CD14-positive monocyte (primary cell): ENCODE results near the gene CCNC. TPM values are rescaled to one million over a fixed set of nuclear protein-coding genes. Genes with fewer than 3 reads are reported as not detected.
A peak's percentile ranks its signal among the peaks of the same experiment; 100 is the strongest.

Source experiments
- DNase-seq, 3 donors: peaks; one replicate each; pipeline ENCODE4 v3.0.0-alpha.2; 2011 to 2022
- H2AFZ ChIP-seq: 2 replicates; pipeline ENCODE4 v1.6.0; 2012; ENCODE audit warnings: mild to moderate bottlenecking, low read depth, low read length, inconsistent platforms; ENCODE audit not compliant: insufficient read depth, poor library complexity, severe bottlenecking
- H3K27ac ChIP-seq, 2 donors: 1 replicate in 1 of 2; 2 replicates in 1 of 2; pipeline ENCODE4 v1.5.1; 2012 to 2013; ENCODE audit warnings: low read length in 2 of 2, control low read depth in 1 of 2, inconsistent platforms in 1 of 2, low read depth in 1 of 2, mild to moderate bottlenecking in 1 of 2
- H3K27me3 ChIP-seq, 2 donors: one replicate each; pipeline versions ENCODE4 v1.6.0 to v1.6.1; 2011 to 2013; ENCODE audit warnings: low read length in 2 of 2; ENCODE audit not compliant: control insufficient read depth in 2 of 2, insufficient read depth in 2 of 2
- H3K36me3 ChIP-seq, 2 donors: replicated peaks in 1 of 2; 1 replicate in 1 of 2; 2 replicates in 1 of 2; pipeline versions ENCODE4 v1.5.1 to v1.6.1; 2012 to 2013; ENCODE audit warnings: low read length in 2 of 2, control low read depth in 1 of 2, inconsistent platforms in 1 of 2, mild to moderate bottlenecking in 1 of 2; ENCODE audit not compliant: insufficient read depth in 2 of 2, control insufficient read depth in 1 of 2
- H3K4me1 ChIP-seq, 2 donors: 1 replicate in 1 of 2; 2 replicates in 1 of 2; pipeline versions ENCODE4 v1.5.1 to v1.6.1; 2012 to 2013; ENCODE audit warnings: low read length in 2 of 2, control low read depth in 1 of 2, inconsistent platforms in 1 of 2, mild to moderate bottlenecking in 1 of 2, moderate library complexity in 1 of 2; ENCODE audit not compliant: insufficient read depth in 2 of 2, control insufficient read depth in 1 of 2
- H3K4me2 ChIP-seq: replicated peaks from 2 replicates; pipeline ENCODE3; 2012; ENCODE audit warnings: low read length, moderate library complexity, mild to moderate bottlenecking; ENCODE audit not compliant: poor library complexity, severe bottlenecking; ENCODE audit errors: extremely low read depth
- H3K4me3 ChIP-seq, 3 experiments: fragments of 200-600 bp in 1 of 3; sonication (generic) in 1 of 3; replicated peaks in 1 of 3; 1 replicate in 2 of 3; 2 replicates in 1 of 3; pipeline ENCODE4 v1.5.1; 2011 to 2013; ENCODE audit warnings: low read length in 3 of 3, mild to moderate bottlenecking in 3 of 3, control low read depth in 2 of 3, low read depth in 2 of 3, inconsistent platforms in 1 of 3, moderate library complexity in 1 of 3
- H3K79me2 ChIP-seq: 2 replicates; pipeline ENCODE4 v1.6.0; 2012; ENCODE audit warnings: mild to moderate bottlenecking, control low read depth, inconsistent platforms, low read length, moderate library complexity; ENCODE audit not compliant: insufficient read depth
- H3K9ac ChIP-seq: 2 replicates; pipeline ENCODE4 v1.6.0; 2017; ENCODE audit warnings: low read length, mild to moderate bottlenecking; ENCODE audit not compliant: insufficient read depth, poor library complexity, severe bottlenecking
- H3K9me3 ChIP-seq, 2 donors: replicated peaks in 1 of 2; 1 replicate in 1 of 2; 2 replicates in 1 of 2; pipeline versions ENCODE4 v1.5.1 to v1.6.1; 2012 to 2013; ENCODE audit warnings: low read length in 2 of 2, control low read depth in 1 of 2; ENCODE audit not compliant: control insufficient read depth in 1 of 2, insufficient read depth in 1 of 2
- H4K20me1 ChIP-seq: 2 replicates; pipeline ENCODE4 v1.6.0; 2012; ENCODE audit warnings: mild to moderate bottlenecking, low read length, control low read depth, moderate library complexity; ENCODE audit not compliant: insufficient read depth
- H3K27ac Mint-ChIP-seq, 7 donors: one replicate each; pipeline ENCODE4 v1.8.0; 2020; ENCODE audit warnings: mild to moderate bottlenecking in 7 of 7, mixed read lengths in 7 of 7, moderate library complexity in 6 of 7, inconsistent platforms in 2 of 7
- H3K27me3 Mint-ChIP-seq, 3 donors: one replicate each; pipeline ENCODE4 v1.8.0; 2021 to 2022; ENCODE audit warnings: low read depth in 3 of 3, mild to moderate bottlenecking in 3 of 3, mixed read lengths in 3 of 3, moderate library complexity in 3 of 3, inconsistent platforms in 1 of 3
- H3K36me3 Mint-ChIP-seq, 2 donors: one replicate each; pipeline ENCODE4 v1.8.0; 2020; ENCODE audit warnings: mixed read lengths in 2 of 2, inconsistent platforms in 1 of 2, mild to moderate bottlenecking in 1 of 2
- H3K4me1 Mint-ChIP-seq: one replicate; pipeline ENCODE4 v1.8.0; 2020; ENCODE audit warnings: mild to moderate bottlenecking, mixed read lengths
- H3K4me3 Mint-ChIP-seq, 2 donors: one replicate each; pipeline ENCODE4 v1.8.0; 2020; ENCODE audit warnings: mild to moderate bottlenecking in 2 of 2, mixed read lengths in 2 of 2, moderate library complexity in 1 of 2
- H3K9me3 Mint-ChIP-seq, 7 donors: one replicate each; pipeline ENCODE4 v1.8.0; 2020 to 2022; ENCODE audit warnings: mixed read lengths in 7 of 7, mild to moderate bottlenecking in 6 of 7, moderate library complexity in 6 of 7, inconsistent platforms in 2 of 7
- CTCF ChIP-seq: fragments of 200-600 bp; IDR thresholded peaks from one replicate; pipeline ENCODE4 v1.8.0; 2022; ENCODE audit warnings: antibody characterized with exemption, mild to moderate bottlenecking
- WGBS: methylation state at CpG from one replicate; pipeline ENCODE4 v1.1.5; 2013; ENCODE audit warnings: missing lambda C conversion rate; ENCODE audit not compliant: insufficient coverage; 5-methylcytosine and 5-hydroxymethylcytosine counted together
- intact Hi-C, 2 donors: fragments of 100-400 bp; cut with micrococcal nuclease; formaldehyde crosslinking; loops; one replicate each; pipeline versions ENCODE4 v1.15.0 to v1.15.1; 2023
- polyA plus RNA-seq, 3 donors: library from polyadenylated mRNA; depleted of rRNA in 1 of 3; unstranded in 2 of 3; stranded (reverse) in 1 of 3; fragments of 300-500 nt in 2 of 3; fragments of >200 nt in 1 of 3; fragmentation: Illumina TruSeq in 2 of 3; gene quantifications; 1 replicate in 2 of 3; 2 replicates in 1 of 3; pipeline ENCODE4 v1.2.3, GENCODE V29; 2012 to 2021

Gene CCNC
- polyA plus RNA-seq, 3 donors = 14.9 to 41.9 (median 35.6) TPM

DNA sequence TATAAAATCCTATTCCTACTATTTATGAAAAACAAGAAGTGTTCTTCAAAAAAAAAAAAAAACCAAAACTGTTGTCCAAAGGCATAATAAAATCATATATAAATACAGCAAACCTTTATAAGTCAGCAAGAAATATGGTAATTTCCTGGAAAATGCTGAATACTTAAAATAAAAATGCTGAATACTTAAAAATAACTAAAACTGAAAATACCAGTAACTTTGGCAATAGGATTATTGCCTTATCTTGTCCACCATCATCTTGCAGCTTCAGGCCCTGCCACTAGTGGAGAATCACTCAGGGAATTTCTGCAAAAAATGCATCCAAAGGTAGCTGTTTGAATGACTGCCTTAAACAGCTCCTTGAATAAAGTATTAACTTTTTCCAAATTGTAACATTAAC, 24.5 kb downstream of the CCNC start:
- Histone ChIP-seq H3K79me2 (no peaks in the 10 kb centered on the region), H3K9ac (no peak overlapping the region), H3K4me3 (no peak overlapping the region), H4K20me1 (no peaks in the 10 kb centered on the region), H3K9me3 (no peaks in the 10 kb centered on the region), H3K27ac (no peak overlapping the region), H3K36me3 (peaks cover 47 to 92% of the 10 kb centered on the region in 2 donors), H3K27me3 (no peaks in the 10 kb centered on the region), H3K4me1 (no peaks in the 10 kb centered on the region), H3K4me2 (no peak overlapping the region), H2AFZ (no peak overlapping the region)
- DNase-seq = no peak
- intact Hi-C loops = no loop called here
- no peak overlapping the region for H3K27ac Mint-ChIP-seq
- H3K4me3 Mint-ChIP-seq = no peak overlapping the region
- H3K27me3 Mint-ChIP-seq = no peaks in the 10 kb centered on the region
- peaks cover 65 to 78% of the 10 kb centered on the region in 2 donors for H3K36me3 Mint-ChIP-seq
- no peak for TF ChIP-seq CTCF
- peaks cover 6% of the 10 kb centered on the region for H3K4me1 Mint-ChIP-seq
- no peaks in the 10 kb centered on the region for H3K9me3 Mint-ChIP-seq

DNA sequence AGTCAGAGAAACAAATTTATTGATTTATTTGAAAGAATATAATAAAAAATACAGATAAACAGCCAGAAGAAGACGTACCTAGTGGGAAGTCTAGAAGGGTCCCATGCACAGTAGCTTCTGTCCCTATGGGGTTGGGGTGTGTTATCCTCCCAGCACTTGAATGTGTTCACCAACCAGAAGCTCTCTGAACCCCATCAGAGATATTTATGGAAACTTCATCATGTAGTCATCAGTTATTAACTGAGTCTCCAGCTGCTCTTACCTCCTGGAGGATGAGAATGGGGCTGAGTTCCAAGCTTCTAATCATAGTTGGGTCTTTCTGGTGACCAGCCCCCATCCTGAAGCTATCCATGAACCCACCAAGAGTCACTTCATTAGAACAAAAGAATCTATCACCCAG, 37.8 kb downstream of the CCNC start:
- intact Hi-C loops = no loop called here
- Histone ChIP-seq H3K4me2 (no peak overlapping the region), H3K4me1 (no peaks in the 10 kb centered on the region), H2AFZ (no peak overlapping the region), H3K36me3 (peaks cover 8 to 36% of the 10 kb centered on the region in 2 donors), H3K27me3 (no peaks in the 10 kb centered on the region), H3K9me3 (no peaks in the 10 kb centered on the region), H3K4me3 (no peak overlapping the region), H3K79me2 (no peaks in the 10 kb centered on the region), H3K27ac (no peak overlapping the region), H4K20me1 (no peaks in the 10 kb centered on the region), H3K9ac (no peak overlapping the region)
- DNase-seq = no peak
- TF ChIP-seq CTCF = no peak
- H3K9me3 Mint-ChIP-seq = no peaks in the 10 kb centered on the region
- H3K4me1 Mint-ChIP-seq = no peaks in the 10 kb centered on the region
- H3K27ac Mint-ChIP-seq = peak overlapping the region in 1 of 7 donors; percentile 63
- no peak overlapping the region for H3K4me3 Mint-ChIP-seq
- WGBS = no CpG with 5 or more reads among the region's 1 CpG
- no peaks in the 10 kb centered on the region for H3K27me3 Mint-ChIP-seq
- peaks cover 16 to 33% of the 10 kb centered on the region in 2 donors for H3K36me3 Mint-ChIP-seq
